Measurements from ENCODE around the gene C2orf80.
"Not testable (repeated sequence)": the region's sequence is repeated elsewhere in the genome, so short reads cannot be mapped to it uniquely, and the experiment has no call there.

The C2orf80 gene

DNA sequence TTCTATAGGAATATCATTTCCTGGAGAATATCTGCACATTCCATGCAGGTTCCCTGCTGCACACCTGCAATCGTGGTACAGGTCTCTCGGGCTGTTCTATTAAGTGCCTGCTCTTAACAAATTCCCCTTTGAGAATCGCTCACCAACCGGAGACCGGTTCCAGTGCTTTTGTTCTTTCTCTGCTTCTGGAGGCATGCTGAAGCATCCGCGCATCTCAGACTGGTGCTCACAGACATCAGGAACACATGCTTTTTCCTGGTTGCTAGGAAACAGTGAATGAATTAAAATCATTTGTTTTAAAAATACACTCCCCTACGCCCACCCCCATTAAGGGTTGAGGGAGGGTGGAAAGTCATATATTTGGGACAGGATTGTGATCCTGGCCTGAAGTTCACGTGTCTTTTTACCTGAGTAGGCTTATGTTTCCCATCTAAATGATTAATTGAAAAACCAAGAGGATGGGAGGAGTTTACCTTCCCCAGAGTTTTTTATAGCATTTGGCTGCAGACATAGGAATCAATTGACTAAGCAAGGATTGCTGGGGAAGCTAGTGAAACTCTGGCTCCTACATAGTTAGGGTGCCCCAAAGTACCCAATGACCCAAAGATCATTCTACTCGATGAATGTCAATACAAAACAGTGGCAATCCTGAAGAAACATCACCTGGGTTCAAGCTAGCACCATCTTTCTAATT is at the start of gene C2orf80:
Gene C2orf80, minus strand, starts transcription at position 221 of the 694 bp plus-strand sequence. CDS start 3,044 bp downstream, outside the sequence.
- no peak for DNase-seq

DNA sequence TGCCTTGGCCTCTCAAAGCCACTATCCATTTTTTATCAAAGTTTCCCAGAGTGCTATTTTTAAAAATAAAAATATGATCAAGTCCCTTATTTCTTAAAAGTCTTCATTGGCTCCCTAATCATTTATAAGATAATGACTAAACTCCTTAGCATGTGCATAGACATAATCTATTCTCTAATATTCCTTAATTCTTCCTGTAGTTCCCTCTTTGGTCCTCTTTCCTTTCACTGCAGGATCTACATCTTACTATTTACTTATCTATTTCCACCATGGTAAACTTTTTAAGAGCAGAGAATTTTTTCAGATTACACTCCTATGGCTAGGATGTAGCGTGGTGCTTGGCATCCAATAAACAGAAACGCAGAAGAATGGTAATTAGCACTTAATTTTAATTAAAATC is 46.0 kb upstream of the C2orf80 start:
- DNase-seq = no peak

DNA sequence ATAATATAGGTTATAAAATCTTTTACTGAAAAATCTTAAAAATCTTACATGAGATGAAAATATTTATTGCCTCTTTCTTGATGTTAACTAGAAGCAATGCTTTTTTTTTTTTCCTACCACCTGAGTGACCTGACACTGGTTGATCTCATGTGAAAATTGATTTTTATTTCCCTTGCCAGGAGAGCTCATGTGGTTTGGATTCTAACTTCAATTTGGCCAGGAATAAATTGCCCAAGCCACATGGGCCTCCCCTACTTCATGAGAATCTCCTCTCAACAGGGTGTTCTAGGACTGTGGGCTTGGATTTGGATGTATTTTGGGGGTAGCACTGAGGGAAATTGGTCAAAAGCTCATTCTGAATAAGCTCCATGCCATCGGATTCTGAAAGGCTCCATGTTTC is 45.0 kb upstream of the C2orf80 start:
- DNase-seq = no peak

DNA sequence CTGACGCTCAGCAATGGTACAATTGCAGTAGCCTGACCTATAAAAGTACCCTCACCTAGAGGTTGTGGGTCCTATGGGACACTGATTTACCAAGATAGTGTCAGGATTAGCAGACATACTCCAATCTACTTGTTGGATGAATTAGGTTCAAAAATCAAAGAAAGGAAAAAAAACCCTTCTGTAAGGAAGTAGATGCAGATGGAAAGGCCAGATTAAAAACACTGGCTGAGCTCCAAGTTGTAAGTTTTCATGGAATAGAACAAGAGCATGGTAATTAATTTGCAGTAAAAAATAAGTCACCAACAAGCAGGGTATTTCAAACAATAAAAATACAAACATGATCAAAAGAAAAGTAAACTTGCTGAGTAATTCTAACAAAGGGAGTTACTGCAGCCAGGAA is 38.6 kb upstream of the C2orf80 start:
- no peak for DNase-seq

DNA sequence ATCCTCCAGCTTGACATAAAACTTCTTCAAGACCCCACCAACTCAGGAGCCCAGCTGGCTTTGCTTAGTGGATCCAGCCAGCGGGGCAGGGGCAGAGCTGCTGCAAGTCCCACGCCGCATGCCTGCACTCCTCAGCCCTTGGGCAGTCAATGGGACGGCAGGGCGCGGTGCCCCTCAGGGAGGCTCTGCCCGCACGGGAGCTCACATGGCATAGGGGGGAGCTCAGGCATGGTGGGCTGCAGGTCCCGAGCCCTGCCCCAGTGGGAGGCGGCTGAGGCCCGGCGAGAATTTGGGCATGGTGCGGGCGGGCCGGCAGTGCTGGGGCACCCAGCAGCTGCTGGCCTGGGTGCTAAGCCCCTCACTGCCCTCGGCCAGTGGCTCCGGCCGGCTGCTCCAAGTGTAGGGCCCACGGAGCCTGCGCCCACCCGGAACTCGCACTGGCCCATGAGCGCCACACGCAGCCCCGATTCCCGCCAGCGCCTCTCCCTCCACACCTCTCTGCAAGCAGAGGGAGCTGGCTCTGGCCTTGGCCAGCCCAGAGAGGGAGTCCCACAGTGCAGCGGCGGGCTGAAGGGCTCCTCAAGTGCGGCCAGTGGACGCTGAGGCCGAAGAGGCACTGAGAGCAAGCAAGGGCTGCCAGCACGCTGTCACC is 37.9 kb upstream of the C2orf80 start:
- DNase-seq = no peak

DNA sequence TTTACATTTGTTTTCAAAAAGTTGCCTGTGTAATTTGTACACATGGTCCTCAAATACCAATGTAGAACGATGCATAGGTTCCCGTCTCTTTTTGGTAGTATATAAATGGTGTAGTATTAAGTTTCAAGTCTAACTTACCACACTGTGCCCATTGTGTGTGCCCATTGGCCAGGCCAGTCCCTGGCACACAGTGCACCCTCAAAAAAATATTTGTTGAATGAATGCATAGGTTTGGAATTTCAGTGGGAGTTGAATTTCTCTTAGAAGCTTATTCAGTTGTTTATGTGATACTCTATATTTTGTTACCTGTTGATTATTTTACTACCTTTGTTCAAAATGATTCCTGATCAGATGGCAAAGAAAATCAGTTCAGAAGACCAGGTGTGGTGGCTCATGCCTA is 35.0 kb upstream of the C2orf80 start:
- DNase-seq = no peak

DNA sequence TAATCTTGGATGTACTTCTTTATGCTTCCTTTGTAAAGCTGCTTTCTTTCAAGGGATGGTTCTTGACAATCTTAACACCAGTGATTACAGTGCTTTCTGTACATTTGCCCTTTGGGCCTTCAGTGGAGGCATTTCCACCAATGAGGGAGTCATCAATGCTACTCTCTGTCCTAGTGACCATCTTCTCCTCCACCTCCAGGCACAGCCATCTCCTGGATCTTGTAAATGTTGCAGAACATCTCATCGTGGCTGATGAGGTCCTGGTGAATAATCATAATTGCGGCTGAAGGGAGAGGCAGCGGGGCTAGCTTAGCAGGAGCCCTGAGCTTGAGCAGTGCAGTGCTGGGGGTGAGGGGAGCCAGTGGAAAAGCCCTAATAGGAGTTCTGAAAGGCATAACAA is 32.5 kb upstream of the C2orf80 start:
- no peak for DNase-seq

DNA sequence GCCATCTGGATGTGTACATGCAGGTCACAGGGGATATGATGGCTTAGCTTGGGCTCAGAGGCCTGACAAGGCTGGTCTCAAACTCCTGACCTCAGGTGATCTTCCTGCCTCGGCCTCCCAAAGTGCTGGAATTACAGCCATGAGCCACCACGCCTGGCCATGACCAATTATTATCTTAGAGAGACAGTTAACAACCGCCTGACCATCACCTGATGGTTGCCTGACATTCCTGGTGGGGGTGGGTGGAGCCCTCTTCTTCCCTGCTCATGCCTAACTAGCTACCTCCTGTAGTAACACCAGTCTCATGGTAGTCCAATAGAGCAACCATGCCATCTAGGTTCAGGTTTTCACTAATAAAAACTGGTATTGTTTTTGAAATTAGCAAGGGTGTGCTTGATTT is 32.0 kb upstream of the C2orf80 start:
- DNase-seq = not testable (repeated sequence)

DNA sequence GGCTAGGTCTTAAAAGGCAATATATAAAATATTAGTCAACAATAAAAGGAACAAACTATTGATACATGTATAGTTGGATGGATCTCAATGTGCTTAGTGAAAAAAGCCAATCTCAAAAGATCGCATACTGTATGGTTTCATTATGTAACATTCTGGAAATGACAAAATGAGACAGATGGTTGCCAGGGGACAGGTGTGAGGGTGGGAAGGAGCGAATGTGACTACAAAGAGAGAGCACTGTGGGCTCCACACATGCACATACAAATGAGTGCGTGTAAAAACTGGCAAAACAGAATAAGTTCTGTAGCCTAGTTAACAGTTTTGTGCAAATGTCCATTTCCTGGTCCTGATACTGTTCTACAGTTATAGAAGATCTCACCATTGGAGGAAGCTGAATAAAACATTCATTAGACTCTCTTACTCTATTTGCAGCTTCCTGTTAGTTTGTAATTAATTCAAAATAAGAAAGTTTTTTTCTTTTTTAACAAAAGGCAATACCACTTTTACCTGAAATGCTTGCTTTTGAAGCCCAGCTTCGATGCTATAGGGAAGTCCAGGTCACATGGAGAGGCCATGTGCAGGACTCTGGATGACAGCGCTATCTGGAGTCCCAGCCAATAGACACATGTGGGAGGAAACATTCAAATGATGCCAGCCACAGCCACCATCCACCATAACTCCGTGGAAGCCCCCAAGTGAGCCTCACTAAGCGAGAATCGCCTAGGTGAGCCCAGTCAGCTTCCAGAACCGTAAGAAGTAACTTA is 21.0 kb upstream of the C2orf80 start:
- DNase-seq = no peak

DNA sequence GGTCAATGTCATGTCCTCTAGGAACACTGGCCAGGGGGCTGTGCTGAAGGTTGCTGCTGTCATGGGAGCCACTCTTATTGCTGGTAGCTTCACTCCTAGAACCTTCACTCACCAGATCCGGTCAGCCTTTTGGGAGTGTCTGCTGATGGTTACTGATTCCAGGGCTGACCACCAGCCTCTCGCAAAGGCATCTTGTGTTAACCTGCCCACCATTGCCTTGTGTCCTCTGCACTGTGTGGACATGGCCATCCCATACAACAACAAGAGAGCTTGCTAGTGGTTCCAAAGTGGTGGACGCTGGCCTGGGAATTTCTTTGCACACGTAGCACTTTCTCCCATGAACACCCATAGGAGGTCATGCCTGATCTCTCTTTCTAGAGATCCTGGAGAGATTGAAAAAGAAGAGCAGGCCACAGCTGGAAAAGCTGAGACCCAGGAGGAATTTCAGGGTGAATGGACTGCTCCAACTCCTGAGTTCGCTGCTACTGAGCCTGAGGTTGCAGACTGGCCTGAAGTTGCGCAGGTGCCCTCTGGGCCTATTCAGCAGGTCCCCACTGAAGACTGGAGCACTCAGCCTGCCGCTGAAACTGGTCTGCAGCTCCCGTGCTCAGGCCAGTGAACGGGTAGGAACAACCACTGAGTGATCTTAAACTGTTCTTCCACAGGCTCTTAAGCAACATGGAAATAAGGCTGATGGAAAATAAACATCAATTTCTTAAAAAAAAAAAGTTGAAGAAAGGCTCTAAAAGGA is 18.7 kb upstream of the C2orf80 start:
- no peak for DNase-seq

DNA sequence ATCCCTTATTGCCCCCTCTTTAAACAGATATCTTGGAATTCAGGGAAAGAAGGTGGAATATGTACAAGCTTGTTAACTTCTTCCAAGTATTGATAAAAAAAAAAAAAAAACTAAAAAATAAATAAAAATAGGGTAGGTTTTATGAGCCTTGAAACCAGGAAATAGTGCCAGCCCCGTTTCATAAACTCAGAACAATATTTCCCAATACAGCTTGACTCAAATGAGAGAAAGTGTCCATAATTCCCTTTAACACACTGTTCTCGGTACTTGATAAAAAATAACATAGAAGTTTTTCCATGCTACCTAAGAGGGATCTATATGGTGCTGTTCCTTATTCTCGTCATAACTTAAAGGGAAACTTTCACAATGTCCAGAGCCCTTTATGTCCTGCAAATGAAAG is 17.9 kb upstream of the C2orf80 start:
- DNase-seq = no peak

DNA sequence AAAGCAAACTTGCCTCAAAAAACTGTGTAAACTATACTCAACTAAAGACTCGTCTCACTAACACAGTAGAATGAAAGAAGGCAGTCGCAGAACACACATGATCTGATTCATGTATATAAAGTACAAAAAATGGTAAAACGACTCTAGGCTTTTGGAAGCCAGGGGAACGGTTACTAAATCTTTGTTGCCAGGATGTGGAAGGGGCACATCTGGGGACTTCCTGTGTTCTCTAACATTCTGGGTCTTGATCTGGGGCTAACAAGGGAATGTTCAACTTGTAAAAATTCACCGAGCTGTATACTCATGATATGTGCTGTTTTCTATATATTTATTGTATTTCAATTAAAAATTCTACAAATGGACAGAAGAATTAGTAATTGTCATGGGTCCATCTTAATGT is 14.3 kb upstream of the C2orf80 start:
- DNase-seq = no peak

DNA sequence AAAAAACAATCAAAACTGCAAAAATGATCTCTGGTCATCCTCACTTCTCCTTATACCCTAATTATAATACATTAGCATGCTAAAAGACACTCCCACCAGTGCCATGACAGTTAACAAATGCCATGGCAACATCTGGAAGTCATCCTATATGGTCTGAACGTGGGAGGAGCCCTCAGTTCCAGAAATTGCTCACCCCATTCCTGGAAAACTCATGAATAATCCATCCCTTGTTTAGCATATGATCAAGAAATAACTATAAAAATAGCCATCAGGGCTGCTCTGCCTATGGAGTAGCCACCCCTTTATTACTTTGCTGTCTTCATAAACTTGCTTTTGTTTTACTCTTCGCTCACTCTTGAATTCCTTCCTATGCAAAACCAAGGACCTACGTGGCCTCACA is 5.7 kb upstream of the C2orf80 start:
- DNase-seq = no peak

DNA sequence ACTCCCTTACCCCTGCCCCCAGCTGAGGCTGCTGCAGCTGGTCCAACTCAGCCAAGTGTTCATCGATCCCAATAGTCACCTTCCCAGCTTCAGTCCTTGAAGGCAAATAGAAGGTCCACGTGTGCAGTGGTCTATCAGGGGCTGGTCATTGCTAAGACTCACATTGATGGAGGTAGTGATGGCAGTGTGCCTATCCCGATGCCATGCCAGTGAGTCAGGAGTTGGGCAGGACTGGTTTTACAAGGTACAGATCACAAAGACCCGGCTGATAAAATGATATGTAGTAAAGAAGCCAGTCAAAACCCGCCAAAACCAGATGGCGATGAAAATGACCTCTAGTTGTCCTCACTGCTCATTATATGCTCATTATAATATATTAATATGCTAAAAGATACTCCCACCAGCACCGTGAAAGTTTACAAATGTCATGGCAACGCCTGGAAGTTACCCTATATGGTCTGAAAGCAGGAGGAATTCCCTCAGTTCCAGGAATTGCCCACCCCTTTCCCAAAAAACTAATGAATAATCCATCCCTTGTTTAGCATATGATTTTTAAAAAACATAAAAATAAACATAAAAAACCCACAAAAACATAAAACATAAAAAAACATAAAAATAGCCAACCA is 2.9 kb upstream of the C2orf80 start:
- DNase-seq = no peak

DNA sequence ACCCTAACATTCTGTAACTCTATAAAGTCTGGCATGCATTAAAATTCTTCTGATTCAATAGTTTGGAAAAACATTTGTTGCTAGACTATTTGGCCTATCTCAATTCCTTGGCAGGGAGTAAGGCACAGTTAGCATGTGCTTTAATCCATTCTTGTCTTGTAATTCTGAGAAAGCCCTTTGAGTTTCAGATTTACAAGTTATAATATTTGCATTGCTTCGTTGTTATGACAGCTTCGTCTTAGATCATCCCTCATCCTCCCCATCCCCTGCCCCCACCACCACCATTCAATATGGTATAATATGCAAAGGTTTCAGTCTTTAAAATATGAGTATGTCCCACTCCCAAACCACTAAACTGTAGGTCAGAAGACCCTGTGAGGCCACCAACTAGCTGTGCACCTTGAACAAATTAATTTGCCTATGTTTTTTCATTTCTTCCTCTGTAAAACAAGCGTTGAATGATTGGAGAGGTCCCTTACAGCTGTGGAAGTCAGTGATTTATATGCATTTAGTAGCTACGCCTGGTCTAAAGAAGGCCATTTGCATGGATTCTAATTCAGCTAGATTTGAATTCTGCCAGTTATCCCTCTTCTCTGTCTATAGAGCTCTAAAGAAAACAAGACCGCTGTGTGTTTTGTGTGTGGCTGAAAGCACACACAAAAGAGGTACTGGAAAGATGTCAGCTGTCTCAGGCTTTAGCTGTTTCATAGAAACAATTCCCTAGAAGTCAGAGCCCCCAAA is 591 bp downstream of the C2orf80 start:
- DNase-seq = no peak

DNA sequence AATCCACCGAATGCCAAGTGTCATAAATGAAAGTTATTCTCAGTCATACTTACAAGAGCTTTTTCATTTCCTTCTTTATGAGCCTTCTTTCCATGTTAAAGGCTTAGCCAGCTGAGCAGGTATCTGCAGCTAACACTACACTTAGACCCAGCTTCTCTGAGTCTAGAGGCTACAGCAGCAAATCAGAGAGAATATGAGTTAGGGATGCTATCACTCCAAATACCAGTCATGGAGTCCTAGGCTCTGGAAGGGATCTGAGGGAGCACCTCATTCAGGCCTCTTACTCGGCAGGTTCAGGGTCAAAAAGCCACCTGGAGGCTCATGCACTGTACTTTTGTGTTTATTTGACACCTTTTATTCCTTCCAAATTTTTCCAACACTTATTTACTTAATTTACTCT is 2.9 kb downstream of the C2orf80 start:
- no peak for DNase-seq

DNA sequence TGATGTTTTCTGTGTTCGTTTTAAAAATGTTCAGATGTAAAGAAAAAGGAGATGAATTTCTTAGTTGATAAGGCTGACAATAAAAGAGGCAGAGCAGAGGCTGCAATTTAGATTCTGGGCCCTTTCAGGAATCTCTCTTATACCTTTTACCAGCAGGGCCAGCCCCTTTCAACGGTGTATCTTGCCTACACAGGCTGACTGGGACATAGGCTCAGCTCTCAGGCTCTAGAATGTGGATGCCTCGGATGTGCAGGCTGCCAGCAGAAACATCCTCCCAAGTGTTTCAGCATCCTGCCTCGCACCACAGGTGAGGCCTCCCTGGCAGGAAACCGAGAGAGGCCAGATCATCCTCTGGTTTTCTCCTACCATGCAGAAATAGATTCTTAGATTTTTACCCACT is 3.4 kb downstream of the C2orf80 start:
- DNase-seq = no peak

DNA sequence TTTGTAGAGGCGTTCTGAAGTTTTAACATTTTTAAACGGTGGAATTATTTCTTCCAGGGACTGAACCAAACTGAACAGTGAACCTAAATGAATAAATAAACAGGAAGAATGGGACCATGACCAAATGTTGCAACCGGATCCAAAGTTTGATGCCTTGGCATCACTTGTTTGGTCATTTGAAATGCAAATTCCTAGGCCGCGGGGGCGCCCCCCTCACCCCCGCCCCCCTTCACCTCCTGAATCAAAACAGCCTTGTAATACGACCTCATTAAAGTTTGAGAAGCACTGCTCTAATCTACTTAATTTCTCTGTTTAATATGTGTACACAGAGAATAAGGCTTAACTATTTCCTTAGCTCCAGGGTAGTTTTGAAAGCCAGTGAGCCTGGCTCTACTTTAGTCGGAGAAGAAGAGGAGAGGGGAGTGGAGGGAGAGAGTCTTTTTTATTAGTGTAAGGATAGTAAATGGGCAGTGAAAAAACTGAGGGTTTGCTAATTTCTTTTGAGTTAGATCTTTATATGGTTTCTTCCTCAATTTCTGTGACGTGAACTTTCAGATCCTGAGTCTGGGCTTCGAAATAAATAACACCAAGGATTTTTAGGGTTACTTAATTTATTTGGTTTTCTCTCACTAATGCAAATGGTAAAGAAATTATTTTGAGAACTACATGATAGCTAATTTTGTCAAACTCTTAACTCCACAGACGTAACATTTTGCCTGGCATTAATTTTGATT is 5.7 kb downstream of the C2orf80 start:
- DNase-seq = no peak

DNA sequence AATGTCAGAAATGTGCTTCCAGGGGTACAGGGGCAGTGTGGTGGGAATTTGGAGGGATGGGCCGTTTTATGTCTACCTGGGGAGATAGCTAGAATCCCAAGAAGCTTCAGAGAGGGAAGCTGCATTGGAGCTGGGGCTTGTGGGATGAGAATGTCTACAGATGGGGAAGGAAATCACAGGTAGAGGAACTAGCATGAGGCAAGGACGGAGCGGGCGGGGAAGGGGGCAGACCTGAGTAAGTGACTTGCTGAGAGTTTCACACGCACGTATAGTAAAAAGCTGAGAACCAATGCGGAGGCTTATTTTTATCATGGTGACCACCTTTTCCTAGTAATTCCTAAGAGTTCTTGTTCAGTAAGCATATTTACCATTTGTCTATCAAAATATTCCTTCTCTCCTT is 6.3 kb downstream of the C2orf80 start:
- DNase-seq = no peak

DNA sequence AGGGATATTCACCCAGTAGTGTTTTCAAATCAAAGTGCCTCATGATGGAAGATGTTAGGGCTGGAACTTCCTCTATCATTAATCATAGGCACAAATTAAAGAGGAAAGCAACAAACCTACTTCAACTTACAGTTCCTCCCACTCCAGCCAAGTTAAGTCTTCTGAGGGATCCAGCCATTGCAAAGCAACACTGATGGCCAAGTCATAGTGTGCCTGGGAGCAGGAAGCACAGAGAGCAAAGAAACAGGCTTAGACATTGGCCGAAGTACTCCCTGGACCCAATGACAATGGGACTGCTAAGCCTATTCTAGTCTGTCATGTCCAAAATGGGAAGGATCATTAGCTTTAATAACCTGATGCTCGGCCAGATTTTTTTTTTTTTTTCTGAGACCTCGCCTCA is 7.0 kb downstream of the C2orf80 start:
- no peak for DNase-seq

DNA sequence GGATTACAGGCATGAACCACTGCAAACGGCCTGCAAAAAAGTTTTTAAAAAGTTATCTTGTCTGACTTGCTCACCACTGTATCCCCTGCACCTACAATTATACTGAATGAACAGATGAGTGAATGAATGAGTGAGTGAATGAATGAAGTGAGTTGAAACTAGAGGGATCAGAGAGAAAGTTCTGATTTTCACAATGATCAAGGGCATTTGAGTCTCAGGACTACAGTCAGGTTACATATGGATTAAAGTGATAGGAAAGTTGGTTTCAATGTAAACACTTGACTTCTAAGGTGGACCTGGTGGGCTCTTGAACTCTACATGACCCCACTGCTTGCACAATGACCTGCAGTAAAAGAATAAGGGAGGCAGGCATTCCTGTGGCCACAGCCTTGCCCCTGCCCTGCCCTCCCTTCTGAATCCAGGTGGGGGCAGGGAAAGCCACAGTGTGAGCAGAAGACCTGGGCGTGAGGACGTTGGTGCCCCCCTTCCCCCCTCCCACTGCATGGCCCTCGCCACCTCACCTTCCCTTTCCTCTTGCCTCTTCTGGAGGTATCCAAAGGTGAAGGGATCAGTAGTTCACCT is 10.7 kb downstream of the C2orf80 start:
- no peak for DNase-seq

Measured in stimulated activated CD4-positive, alpha-beta T cell treated with anti-CD3 and anti-CD28 coated beads, Interleukin-4, amount 100 ng/mL, for 4 hours (primary cell).